Daoy (cell line): ENCODE results near the gene DYNC1LI2. TPM values are rescaled to one million over a fixed set of nuclear protein-coding genes. Genes with fewer than 3 reads are reported as not detected.

Source experiments
- total RNA-seq: library from RNA; depleted of rRNA; stranded (reverse); fragments of >200 nt; shearing (Covaris generic); gene quantifications from 2 replicates; pipeline ENCODE4 v1.2.3, GENCODE V29; 2014; rRNA removed

The DYNC1LI2 gene
- total RNA-seq, 1 experiment from 2014 or later: 97.8 TPM

Other genes starting within 250 kb of the DYNC1LI2 start
- gene TK2, start 201.5 kb downstream of the DYNC1LI2 start, total RNA-seq: 8.5 TPM in 2 replicates
- gene CKLF, start 199.0 kb downstream of the DYNC1LI2 start, total RNA-seq: 156 and 168 TPM in 2 replicates
- gene CMTM1, start 185.2 kb downstream of the DYNC1LI2 start, total RNA-seq: 1.4 and 2.2 TPM in 2 replicates
- not detected in 2 replicates for gene CMTM2, start 172.1 kb downstream of the DYNC1LI2 start, total RNA-seq
- 6.6 and 7.3 TPM in 2 replicates for gene CMTM3, start 146.9 kb downstream of the DYNC1LI2 start, total RNA-seq
- gene CMTM4, start 54.9 kb downstream of the DYNC1LI2 start, total RNA-seq: 14.7 and 18.9 TPM in 2 replicates
- gene TERB1, start 50.0 kb upstream of the DYNC1LI2 start, total RNA-seq: 0.46 TPM in 1 of 2 replicates, not detected in the other
- 138 and 148 TPM in 2 replicates for gene NAE1, start 79.4 kb upstream of the DYNC1LI2 start, total RNA-seq
- gene CA7, start 92.8 kb upstream of the DYNC1LI2 start, total RNA-seq: not detected in 2 replicates
- 2.7 and 5.7 TPM in 2 replicates for gene PDP2, start 128.9 kb upstream of the DYNC1LI2 start, total RNA-seq
- not detected in 2 replicates for gene CDH16, start 167.3 kb upstream of the DYNC1LI2 start, total RNA-seq
- gene RRAD, start 173.9 kb upstream of the DYNC1LI2 start, total RNA-seq: 24.3 and 27.7 TPM in 2 replicates
- 127 and 129 TPM in 2 replicates for gene CIAO2B, start 182.8 kb upstream of the DYNC1LI2 start, total RNA-seq
- 10.3 and 12.0 TPM in 2 replicates for gene CES2, start 183.9 kb upstream of the DYNC1LI2 start, total RNA-seq
- 0.29 TPM in 1 of 2 replicates, not detected in the other for gene CES3, start 209.7 kb upstream of the DYNC1LI2 start, total RNA-seq
- not detected in 2 replicates for gene CES4A, start 237.0 kb upstream of the DYNC1LI2 start, total RNA-seq